HFFc6 (cell line): ENCODE data around the gene LIPF. TPM values are rescaled to one million over a fixed set of nuclear protein-coding genes. Genes with fewer than 3 reads are reported as not detected.

ENCODE experiments used
- DNase-seq: peaks from one replicate; pipeline ENCODE4 v3.0.0-alpha.2; 2018
- H3K27ac Mint-ChIP-seq: 2 replicates; pipeline ENCODE4 v1.8.0; 2020; ENCODE audit warnings: mild to moderate bottlenecking, mixed read lengths
- H3K27me3 Mint-ChIP-seq: 2 replicates; pipeline ENCODE4 v1.8.0; 2021; ENCODE audit warnings: mild to moderate bottlenecking, moderate library complexity, mixed read lengths; ENCODE audit not compliant: insufficient read depth
- H3K36me3 Mint-ChIP-seq: 2 replicates; pipeline ENCODE4 v1.8.0; 2021; ENCODE audit warnings: low read depth, mixed read lengths
- H3K4me1 Mint-ChIP-seq: 2 replicates; pipeline ENCODE4 v1.8.0; 2020; ENCODE audit warnings: low read depth, mixed read lengths
- H3K4me3 Mint-ChIP-seq: 2 replicates; pipeline ENCODE4 v1.8.0; 2020; ENCODE audit warnings: mild to moderate bottlenecking, moderate library complexity, mixed read lengths
- H3K9me3 Mint-ChIP-seq: 2 replicates; pipeline ENCODE4 v1.8.0; 2020; ENCODE audit warnings: mild to moderate bottlenecking, mixed read lengths
- total RNA-seq, 6 experiments: library from RNA; stranded (reverse); fragmentation: NEBNext Ultra II Directional; extraction: Animal tissue kit (Norgen Biotek cat#: 25700); gene quantifications; 2 replicates in 1 of 6; 3 replicates in 5 of 6; pipeline ENCODE4 v1.2.3, GENCODE V29; 2021
- TF ChIP-seq, protein P1 (sequence below): fragments of 200-600 bp; sonication (generic); IDR thresholded peaks from 2 replicates; pipeline ENCODE4 v1.5.0; 2021; ENCODE audit warnings: antibody characterized with exemption, mild to moderate bottlenecking

LIPF gene
- total RNA-seq, 6 experiments from 2014 or later = not detected

DNA sequence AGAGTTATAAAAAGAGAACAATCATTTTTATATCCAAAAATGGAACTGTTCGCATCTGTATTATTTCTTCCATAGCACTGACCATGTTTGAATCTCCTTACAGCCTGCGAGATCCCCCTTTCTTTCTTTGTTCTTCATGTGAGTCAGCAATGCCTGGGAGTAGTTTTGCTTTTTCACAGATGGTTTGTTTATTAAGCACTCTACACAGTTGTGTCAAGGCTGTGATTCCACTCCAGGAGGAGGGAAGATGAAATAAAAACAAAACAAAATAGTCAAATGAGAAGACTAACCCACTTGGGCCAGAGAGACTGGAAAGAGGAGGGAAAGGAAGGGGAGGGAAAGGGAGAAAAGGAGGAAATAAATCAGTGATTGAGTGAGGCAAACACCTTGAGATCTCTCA lies 7.8 kb downstream of the LIPF start:
- no peak for DNase-seq
- TF ChIP-seq, protein P1, sequence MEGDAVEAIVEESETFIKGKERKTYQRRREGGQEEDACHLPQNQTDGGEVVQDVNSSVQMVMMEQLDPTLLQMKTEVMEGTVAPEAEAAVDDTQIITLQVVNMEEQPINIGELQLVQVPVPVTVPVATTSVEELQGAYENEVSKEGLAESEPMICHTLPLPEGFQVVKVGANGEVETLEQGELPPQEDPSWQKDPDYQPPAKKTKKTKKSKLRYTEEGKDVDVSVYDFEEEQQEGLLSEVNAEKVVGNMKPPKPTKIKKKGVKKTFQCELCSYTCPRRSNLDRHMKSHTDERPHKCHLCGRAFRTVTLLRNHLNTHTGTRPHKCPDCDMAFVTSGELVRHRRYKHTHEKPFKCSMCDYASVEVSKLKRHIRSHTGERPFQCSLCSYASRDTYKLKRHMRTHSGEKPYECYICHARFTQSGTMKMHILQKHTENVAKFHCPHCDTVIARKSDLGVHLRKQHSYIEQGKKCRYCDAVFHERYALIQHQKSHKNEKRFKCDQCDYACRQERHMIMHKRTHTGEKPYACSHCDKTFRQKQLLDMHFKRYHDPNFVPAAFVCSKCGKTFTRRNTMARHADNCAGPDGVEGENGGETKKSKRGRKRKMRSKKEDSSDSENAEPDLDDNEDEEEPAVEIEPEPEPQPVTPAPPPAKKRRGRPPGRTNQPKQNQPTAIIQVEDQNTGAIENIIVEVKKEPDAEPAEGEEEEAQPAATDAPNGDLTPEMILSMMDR = no peak
- Mint-ChIP-seq H3K4me3 (no peak overlapping the region), H3K9me3 (no peaks in the 10 kb centered on the region), H3K4me1 (peaks cover 9% of the 10 kb centered on the region; the same call in 1 of the 2 replicates), H3K36me3 (no peaks in the 10 kb centered on the region), H3K27ac (no peak overlapping the region), H3K27me3 (no peaks in the 10 kb centered on the region; the same call in 1 of the 2 replicates)

DNA sequence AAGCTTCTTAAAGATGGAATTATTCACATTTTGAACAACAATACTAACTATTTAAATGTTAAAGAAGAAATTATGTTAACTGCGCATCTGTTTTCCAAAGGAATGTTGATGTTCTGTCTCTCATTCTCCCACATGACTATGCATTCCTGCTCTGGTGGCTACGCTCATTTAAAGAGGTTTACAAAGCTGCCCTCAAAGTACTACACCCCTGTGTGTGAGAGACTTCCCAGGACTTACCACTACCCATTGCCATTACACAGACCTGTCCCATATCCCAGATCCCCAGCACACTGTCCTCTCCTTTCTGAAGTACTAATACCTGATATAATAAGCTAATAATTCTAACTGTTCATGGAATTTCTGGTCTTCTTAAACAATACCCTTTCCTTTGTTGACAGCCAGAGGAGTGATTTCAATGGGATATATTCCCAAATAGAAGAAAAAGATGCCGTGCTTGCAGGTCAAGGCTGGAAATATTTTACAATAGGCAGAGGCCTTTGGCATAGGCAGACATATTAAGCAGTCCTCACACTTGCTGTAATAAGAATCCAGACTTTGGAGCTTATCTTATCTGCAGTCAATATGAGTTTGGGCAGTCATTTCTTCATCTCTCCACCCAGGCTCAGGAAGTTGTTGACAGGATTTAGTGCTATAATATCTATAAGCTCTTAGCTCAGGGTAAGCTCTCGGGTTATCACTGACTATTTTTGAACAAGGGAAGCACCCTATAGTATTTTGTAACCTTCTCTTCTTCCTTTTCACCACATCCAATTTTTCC lies 12.2 kb downstream of the LIPF start:
- DNase-seq = no peak
- TF ChIP-seq, protein P1 = no peak
- no peak overlapping the region for H3K4me3 Mint-ChIP-seq
- no peaks in the 10 kb centered on the region for H3K36me3 Mint-ChIP-seq
- no peaks in the 10 kb centered on the region for H3K27me3 Mint-ChIP-seq
- H3K9me3 Mint-ChIP-seq = no peaks in the 10 kb centered on the region
- peaks cover 9% of the 10 kb centered on the region; the same call in 1 of the 2 replicates for H3K4me1 Mint-ChIP-seq
- no peak overlapping the region for H3K27ac Mint-ChIP-seq

DNA sequence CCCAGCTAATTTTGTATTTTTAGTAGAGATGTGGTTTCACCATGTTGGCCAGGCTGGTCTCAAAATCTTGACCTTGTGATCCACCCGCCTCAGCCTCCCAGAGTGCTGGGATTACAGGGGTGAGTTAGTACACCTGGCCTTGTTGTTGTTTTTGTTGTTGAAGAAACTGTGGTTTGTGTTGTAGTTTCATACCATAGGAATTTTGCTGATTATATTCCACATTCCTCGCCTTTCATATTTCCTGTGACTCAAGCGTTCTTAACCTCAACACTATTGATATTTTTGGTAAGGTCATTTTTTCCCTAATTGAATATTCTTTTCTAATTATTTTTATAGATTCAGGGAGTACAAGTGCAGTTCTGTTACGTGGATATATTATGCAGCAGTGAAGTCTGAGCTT lies 16.7 kb downstream of the LIPF start:
- no peak for DNase-seq
- H3K27ac Mint-ChIP-seq = no peak overlapping the region
- no peak overlapping the region for H3K4me3 Mint-ChIP-seq
- H3K4me1 Mint-ChIP-seq = no peaks in the 10 kb centered on the region
- H3K9me3 Mint-ChIP-seq = no peaks in the 10 kb centered on the region
- TF ChIP-seq, protein P1 = no peak
- H3K27me3 Mint-ChIP-seq = no peaks in the 10 kb centered on the region
- no peaks in the 10 kb centered on the region for H3K36me3 Mint-ChIP-seq

DNA sequence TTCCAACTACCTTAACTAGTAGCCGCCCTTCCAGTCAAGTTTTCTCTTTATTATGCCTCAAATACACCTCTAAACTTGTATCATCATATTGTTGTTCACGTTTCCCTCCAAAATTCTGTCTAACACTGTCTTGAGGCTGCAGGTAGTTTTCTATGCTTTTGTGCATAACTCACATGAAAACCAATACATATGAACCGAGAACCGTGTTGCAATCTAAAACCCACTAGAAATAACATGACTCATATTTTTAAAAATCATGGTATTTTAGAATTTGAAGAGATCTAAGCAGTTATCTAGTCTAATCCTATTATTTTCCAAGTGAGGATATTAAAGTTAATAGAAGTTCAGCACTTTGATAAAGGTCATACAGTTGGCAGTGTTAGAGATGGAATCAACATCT lies 18.2 kb downstream of the LIPF start:
- H3K4me3 Mint-ChIP-seq = no peak overlapping the region

DNA sequence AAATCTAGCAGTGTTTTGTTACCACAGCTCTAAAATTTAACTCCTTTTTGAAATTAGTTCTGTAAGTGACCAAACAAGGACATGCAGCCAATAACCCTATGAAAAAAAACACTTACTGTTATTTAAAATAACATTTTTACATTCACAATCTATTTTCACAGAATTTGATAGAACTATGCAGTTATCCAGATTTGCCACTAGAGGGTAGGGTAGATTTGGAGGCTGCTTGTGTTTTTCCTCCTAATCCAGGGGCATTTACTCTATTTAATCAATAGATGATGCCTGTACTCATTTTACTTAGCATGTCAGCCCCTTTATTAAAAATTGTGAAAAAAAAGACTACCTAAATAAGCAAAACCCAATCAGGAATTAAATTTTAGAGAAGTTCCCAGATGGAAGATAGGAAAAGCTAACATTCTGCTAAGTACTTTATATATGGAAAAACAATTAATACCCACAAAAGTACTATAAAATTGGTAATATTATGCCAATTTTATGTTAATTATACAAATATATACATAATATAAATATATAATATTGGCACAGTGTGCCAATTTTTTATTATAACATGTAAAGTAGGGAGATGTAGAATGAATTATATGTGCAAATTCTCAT lies 23.7 kb downstream of the LIPF start:
- DNase-seq = peak; percentile 10
- TF ChIP-seq, protein P1 = peak; percentile 89
- Mint-ChIP-seq H3K9me3 (no peaks in the 10 kb centered on the region), H3K4me1 (no peaks in the 10 kb centered on the region), H3K27me3 (peaks cover 2% of the 10 kb centered on the region; the same call in 1 of the 2 replicates), H3K27ac (no peak overlapping the region), H3K36me3 (0 out of 2 replicates have a peak, but pooled peaks cover 4% of the 10 kb centered on the region), H3K4me3 (no peak overlapping the region)

More for the DNA sequence above, 18.2 kb downstream of the LIPF start:
- TF ChIP-seq, protein P1 = no peak
- no peaks in the 10 kb centered on the region for H3K27me3 Mint-ChIP-seq
- no peaks in the 10 kb centered on the region for H3K9me3 Mint-ChIP-seq
- no peak overlapping the region for H3K27ac Mint-ChIP-seq
- H3K36me3 Mint-ChIP-seq = no peaks in the 10 kb centered on the region
- DNase-seq = no peak
- H3K4me1 Mint-ChIP-seq = no peaks in the 10 kb centered on the region
